ENCODE results near the gene SNAI3.

SNAI3 gene

GRCh38 chr16:88649195-88649923 is 36.9 kb downstream of the SNAI3 start:
- DNase-seq = no peak

GRCh38 chr16:88647178-88648070 is 38.9 kb downstream of the SNAI3 start:
- DNase-seq = no peak

GRCh38 chr16:88646345-88647034 is 39.8 kb downstream of the SNAI3 start:
- no peak for DNase-seq

GRCh38 chr16:88645941-88646340 is 40.4 kb downstream of the SNAI3 start:
- no peak for DNase-seq

GRCh38 chr16:88645455-88645854 is 40.9 kb downstream of the SNAI3 start:
- DNase-seq = no peak

GRCh38 chr16:88643644-88643932 is 42.7 kb downstream of the SNAI3 start:
- DNase-seq = no peak

GRCh38 chr16:88642881-88643643 is 43.2 kb downstream of the SNAI3 start:
- no peak for DNase-seq

- DNase-seq = no peak
These were observed 45.6 kb downstream of the SNAI3 start for GRCh38 chr16:88640498-88641247.

GRCh38 chr16:88640039-88640495 is 46.2 kb downstream of the SNAI3 start:
- DNase-seq = no peak

GRCh38 chr16:88639231-88640038 is 46.9 kb downstream of the SNAI3 start:
- DNase-seq = peak; percentile 51

- DNase-seq = no peak
These were observed 47.7 kb downstream of the SNAI3 start, which contains the start of gene IL17C for GRCh38 chr16:88638323-88639230. TSS of gene IL17C (plus strand) at chr16:88638572. CDS start at chr16:88638642, 70 bp downstream.

- no peak for DNase-seq
These were observed 49.6 kb downstream of the SNAI3 start for GRCh38 chr16:88636488-88637265.

GRCh38 chr16:88635671-88636319 is 50.5 kb downstream of the SNAI3 start:
- no peak for DNase-seq

- no peak for DNase-seq
These were observed 51.2 kb downstream of the SNAI3 start for GRCh38 chr16:88634994-88635670.

GRCh38 chr16:88634141-88634993 is 51.9 kb downstream of the SNAI3 start:
- peak; percentile 47 for DNase-seq

- peak; percentile 37 for DNase-seq
These were observed 52.6 kb downstream of the SNAI3 start for GRCh38 chr16:88633684-88634140.

GRCh38 chr16:88632587-88632930 is 53.7 kb downstream of the SNAI3 start:
- DNase-seq = no peak

Data from retina (tissue), 1 donor.